Heart right ventricle (tissue), 16 donors: ENCODE results near the gene TMEM200B. TPM values are rescaled to one million over a fixed set of nuclear protein-coding genes. Genes with fewer than 3 reads are reported as not detected.

ENCODE experiments used
- ATAC-seq, 8 donors: fragments of 200-7000 bp; cut with Tn5 transposase; one replicate each; pipeline ENCODE4 v1.9.1; 2020; ENCODE audit warnings: mild to moderate bottlenecking in 8 of 8, moderate library complexity in 8 of 8, moderate number of reproducible peaks in 1 of 8
- DNase-seq, 2 donors: peaks; one replicate each; pipeline ENCODE4 v3.0.0-alpha.2; 2020
- H3K27ac ChIP-seq, 10 donors: fragments of 200-600 bp; sonication (generic) in 2 of 10; one replicate each; pipeline versions ENCODE4 v1.5.0 to v1.8.0; 2020 to 2022; ENCODE audit warnings: mild to moderate bottlenecking in 3 of 10
- H3K27me3 ChIP-seq, 7 donors: fragments of 200-600 bp; one replicate each; pipeline ENCODE4 v1.8.0; 2021 to 2022; ENCODE audit warnings: mild to moderate bottlenecking in 2 of 7
- H3K36me3 ChIP-seq, 9 donors: fragments of 200-600 bp; sonication (generic) in 1 of 9; one replicate each; pipeline versions ENCODE4 v1.5.0 to v1.8.0; 2020 to 2022; ENCODE audit warnings: mild to moderate bottlenecking in 2 of 9
- H3K4me1 ChIP-seq, 9 donors: fragments of 200-600 bp; sonication (generic) in 1 of 9; one replicate each; pipeline versions ENCODE4 v1.5.0 to v1.8.0; 2020 to 2022; ENCODE audit warnings: mild to moderate bottlenecking in 4 of 9
- H3K4me3 ChIP-seq, 10 donors: fragments of 200-600 bp; sonication (generic) in 2 of 10; one replicate each; pipeline versions ENCODE4 v1.5.0 to v1.8.0; 2020 to 2022; ENCODE audit warnings: mild to moderate bottlenecking in 7 of 10, moderate library complexity in 2 of 10
- H3K9me3 ChIP-seq, 11 donors: fragments of 200-600 bp in 10 of 11; sonication (generic) in 2 of 11; one replicate each; pipeline versions ENCODE4 v1.5.0 to v1.8.0; 2013 to 2022; ENCODE audit warnings: mild to moderate bottlenecking in 2 of 11, control low read depth in 1 of 11, moderate library complexity in 1 of 11
- CTCF ChIP-seq, 9 donors: fragments of 200-600 bp; sonication (generic) in 2 of 9; IDR thresholded peaks; one replicate each; pipeline versions ENCODE4 v1.5.0 to v1.8.0; 2021 to 2022; ENCODE audit warnings: antibody characterized with exemption in 9 of 9, mild to moderate bottlenecking in 5 of 9, moderate library complexity in 1 of 9
- WGBS, 2 donors: extraction: QIAGEN DNeasy Blood & Tissue Kit; methylation state at CpG; one replicate each; pipeline ENCODE4 v1.1.7; 2013; ENCODE audit warnings: inconsistent platforms in 1 of 2; 5-methylcytosine and 5-hydroxymethylcytosine counted together
- intact Hi-C, 10 donors: fragments of 100-400 bp; cut with DNase I; formaldehyde crosslinking; loops; one replicate each; pipeline versions ENCODE4 v1.11.1 to v1.14.2; 2022
- polyA plus RNA-seq, 2 donors: library from polyadenylated mRNA; stranded (reverse); fragments of 200-250 nt; gene quantifications; one replicate each; pipeline ENCODE4 v1.2.3, GENCODE V29; 2013
- total RNA-seq, 10 donors: library from RNA; stranded (reverse); fragmentation: NEBNext Ultra II Directional in 3 of 10; extraction: Animal tissue kit (Norgen Biotek cat#: 25700) in 3 of 10; gene quantifications; one replicate each; pipeline versions ENCODE4 v1.2.1 to v1.2.4, GENCODE V29; 2021 to 2023
- donor health status: Arrhythmogenic right ventricular cardiomyopathy.
- donor health status: ischemic (EF 13 %, LVEDD 7.1; RV severe dilation, severe dysfunction).
- donor health status: healthy with polysubstance abuse.
- donor health status: DM: no; HTN: yes; CAD: no.
- donor health status: DM: no; HTN: no; CAD: no.
- donor health status: ischemic (EF 25% LVEDD 6.9; RV normal size, moderate dysfunction).
- donor health status: ischemic (EF 25% LVEDD 5.7; RV mildly dilated, moderate dysfunction).
- donor health status: healthy.
- donor health status: DM: yes; HTN: yes; CAD: no.
- donor health status: Ischemic cardiomyopathy.
- donor health status: ischemic (EF 35%, LVEDD 5.7; RV mildly dilated, moderate dysfunction).
- donor health status: nonischemic (EF 11% LVEDD 7.7; RV severe dilation, severe dysfunction).
- donor health status: DM: yes; HTN: yes; CAD: no.
- donor health status: PGD.
- donor health status: ischemic (EF 29% LVEDD 5.4; RV normal size, mild dysfunction).
- donor health status: nonischemic (EF 23%, LVEDD 6.1; RV moderate dilation, normal function).

TMEM200B gene
- total and polyA plus RNA-seq, 12 donors = 0.79 to 3.3 (median 1.6) TPM

- 63 to 64% methylated on average over 8 of the region's 8 CpGs for WGBS, 2 donors
- Histone ChIP-seq H3K4me1 (peaks cover 0 to 8% (median 0%) of the 10 kb centered on the region in 9 donors), H3K27me3 (no peaks in the 10 kb centered on the region), H3K36me3 (peaks cover 4 to 77% (median 50%) of the 10 kb centered on the region in 9 donors), H3K9me3 (no peaks in the 10 kb centered on the region), H3K27ac (peak overlapping the region in 1 of 10 donors; percentile 25), H3K4me3 (no peak overlapping the region)
- no peak for TF ChIP-seq CTCF (IDR thresholded peaks at IDR 0.05)
- intact Hi-C loops = no loop called here
- no peak for DNase-seq
- peak in 4 of 8 donors; percentile 32 to 73 (median 52) for ATAC-seq
These were observed 22.2 kb upstream of the TMEM200B start for GRCh38 chr1:29145739-29146437.

- Histone ChIP-seq H3K27me3 (no peaks in the 10 kb centered on the region), H3K27ac (no peak overlapping the region), H3K4me1 (peaks cover 0 to 8% (median 0%) of the 10 kb centered on the region in 9 donors), H3K4me3 (no peak overlapping the region), H3K9me3 (no peaks in the 10 kb centered on the region), H3K36me3 (peaks cover 4 to 59% (median 33%) of the 10 kb centered on the region in 9 donors)
- ATAC-seq (peak in 1 of 8 donors; percentile 12), DNase-seq (no peak)
- intact Hi-C loops = no loop called here
- TF ChIP-seq CTCF (IDR thresholded peaks at IDR 0.05) = no peak
- WGBS, 2 donors = 93% methylated on average over 2 of the region's 2 CpGs
These were observed 20.5 kb upstream of the TMEM200B start for GRCh38 chr1:29144178-29144577.

GRCh38 chr1:29142714-29143113, 19.0 kb upstream of the TMEM200B start:
- H3K4me1 ChIP-seq = peaks cover 0 to 8% (median 0%) of the 10 kb centered on the region in 9 donors
- no peaks in the 10 kb centered on the region for H3K27me3 ChIP-seq
- peaks cover 0 to 45% (median 18%) of the 10 kb centered on the region in 9 donors for H3K36me3 ChIP-seq
- DNase-seq = no peak
- H3K9me3 ChIP-seq = no peaks in the 10 kb centered on the region
- intact Hi-C loops = no loop called here
- TF ChIP-seq CTCF (IDR thresholded peaks at IDR 0.05) = no peak
- H3K27ac ChIP-seq = no peak overlapping the region
- no peak overlapping the region for H3K4me3 ChIP-seq
- WGBS, 2 donors = 80 to 86% methylated on average over 2 of the region's 2 CpGs
- no peak for ATAC-seq

GRCh38 chr1:29136391-29136915, 12.8 kb upstream of the TMEM200B start:
- no peak for TF ChIP-seq CTCF (IDR thresholded peaks at IDR 0.05)
- Histone ChIP-seq H3K36me3 (no peaks in the 10 kb centered on the region), H3K9me3 (no peaks in the 10 kb centered on the region), H3K27ac (no peak overlapping the region), H3K27me3 (peaks cover 0 to 27% (median 0%) of the 10 kb centered on the region in 7 donors), H3K4me3 (no peak overlapping the region), H3K4me1 (peaks cover 0 to 24% (median 5%) of the 10 kb centered on the region in 9 donors)
- intact Hi-C loops = no loop called here
- DNase-seq = no peak
- 42 to 54% methylated on average over 14 of the region's 14 CpGs for WGBS, 2 donors
- ATAC-seq = peak in 3 of 8 donors; percentile 42 to 67 (median 60)
